ENCODE measurements around the gene ARID1B. TPM values are rescaled to one million over a fixed set of nuclear protein-coding genes. Genes with fewer than 3 reads are reported as not detected.

Gene ARID1B
- 49.2 TPM for total RNA-seq
- long read RNA-seq, full-length matches to known transcripts, result 18 of 42 reads
- long read RNA-seq, partial matches to known transcripts, result 22 of 42 reads
- long read RNA-seq, other reads (novel, unspliced or antisense), result 2 of 42 reads

- intact Hi-C loops (cut with DNase I), result loop anchor here (2.0 to 5.0 kb wide), 2 partner anchors 88 to 215 kb away; no protein-coding TSS in a partner anchor
- DNase-seq, result peak; percentile 91
These were observed at the start of gene ARID1B for GRCh38 chr6:156776840-156777576. TSS of gene ARID1B (plus strand) at chr6:156777378. CDS start at chr6:156777681, 303 bp downstream.

GRCh38 chr6:156727715-156728385, 49.3 kb upstream of the ARID1B start:
- intact Hi-C loops (cut with DNase I), result no loop called here
- ATAC-seq (ENCODE audit: poor library complexity), result no peak

More at GRCh38 chr6:156776840-156777576, at the start of gene ARID1B:
- ATAC-seq (ENCODE audit: poor library complexity), result peak; percentile 74

GRCh38 chr6:156729248-156729647, 47.9 kb upstream of the ARID1B start:
- no peak for ATAC-seq (ENCODE audit: poor library complexity)
- intact Hi-C loops (cut with DNase I), result no loop called here
- no peak for DNase-seq

More at GRCh38 chr6:156727715-156728385, 49.3 kb upstream of the ARID1B start:
- DNase-seq, result no peak

GRCh38 chr6:156731396-156731795, 45.8 kb upstream of the ARID1B start:
- no peak for DNase-seq
- intact Hi-C loops (cut with DNase I), result no loop called here
- no peak for ATAC-seq (ENCODE audit: poor library complexity)

GRCh38 chr6:156735751-156736150, 41.4 kb upstream of the ARID1B start:
- intact Hi-C loops (cut with DNase I), result no loop called here
- DNase-seq, result no peak
- ATAC-seq (ENCODE audit: poor library complexity), result no peak

DNA sequence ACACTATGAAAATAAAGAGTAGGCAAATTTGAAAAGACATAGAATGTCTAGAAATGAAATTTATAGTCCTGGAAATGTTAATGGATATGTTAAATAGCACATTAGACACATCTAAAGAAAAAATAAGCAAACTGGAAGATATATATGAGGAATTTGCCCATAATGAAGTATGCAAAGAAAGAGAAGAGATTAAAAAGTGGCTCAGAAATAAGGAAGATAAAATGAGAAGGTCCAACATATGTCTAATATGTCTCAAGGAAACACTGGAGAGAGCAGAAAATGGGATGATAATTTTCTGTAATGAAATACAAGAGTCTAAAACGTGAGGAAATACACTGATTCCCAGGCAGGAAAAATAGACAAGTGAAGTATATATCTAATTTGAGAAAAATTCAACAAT, 36.6 kb upstream of the ARID1B start:
- intact Hi-C loops (cut with DNase I), result no loop called here
- DNase-seq, result no peak
- no peak for ATAC-seq (ENCODE audit: poor library complexity)

- intact Hi-C loops (cut with DNase I), result no loop called here
- DNase-seq, result no peak
These were observed 35.7 kb upstream of the ARID1B start for GRCh38 chr6:156741287-156742073.

GRCh38 chr6:156747715-156748114, 29.5 kb upstream of the ARID1B start:
- intact Hi-C loops (cut with DNase I), result no loop called here
- no peak for ATAC-seq (ENCODE audit: poor library complexity)

More at GRCh38 chr6:156741287-156742073, 35.7 kb upstream of the ARID1B start:
- no peak for ATAC-seq (ENCODE audit: poor library complexity)

GRCh38 chr6:156748504-156748903, 28.7 kb upstream of the ARID1B start:
- intact Hi-C loops (cut with DNase I), result no loop called here
- DNase-seq (no peak), ATAC-seq (ENCODE audit: poor library complexity) (no peak)

More at GRCh38 chr6:156747715-156748114, 29.5 kb upstream of the ARID1B start:
- no peak for DNase-seq

DNA sequence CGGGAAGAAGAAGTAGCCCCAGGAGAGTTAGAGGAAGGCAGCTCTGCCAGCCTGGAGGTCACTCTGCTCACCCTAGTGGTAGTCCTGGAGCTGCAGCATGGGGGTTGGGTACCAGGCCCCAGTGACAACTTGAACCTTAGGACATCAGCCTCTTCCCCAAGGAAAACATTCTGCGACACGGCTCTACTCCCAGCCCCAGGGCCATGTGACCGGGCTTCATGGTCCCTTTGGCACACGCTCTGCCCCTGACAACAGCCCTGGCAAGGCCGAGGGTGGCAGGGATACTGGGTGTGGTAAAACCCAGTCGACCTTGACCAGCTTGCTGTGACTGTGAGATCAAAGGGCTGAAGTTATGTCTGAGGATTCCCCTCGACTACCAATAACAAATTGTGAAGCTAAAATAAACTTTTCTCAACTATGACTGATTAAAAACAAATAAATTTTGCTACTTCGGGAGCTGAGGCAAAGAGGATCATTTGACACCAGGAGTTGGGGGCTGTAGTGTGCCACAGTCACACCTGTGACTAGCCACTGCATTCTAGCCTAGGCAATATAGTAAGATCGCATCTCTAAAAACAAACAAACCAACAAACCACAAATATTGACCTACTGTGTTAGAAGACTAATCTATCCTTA, 24.4 kb upstream of the ARID1B start:
- ATAC-seq (ENCODE audit: poor library complexity) (peak; percentile 69), DNase-seq (no peak)
- intact Hi-C loops (cut with DNase I), result no loop called here

GRCh38 chr6:156756630-156757610, 20.3 kb upstream of the ARID1B start:
- intact Hi-C loops (cut with DNase I), result no loop called here
- DNase-seq, result no peak
- ATAC-seq (ENCODE audit: poor library complexity), result no peak

GRCh38 chr6:156757849-156758248, 19.3 kb upstream of the ARID1B start:
- DNase-seq, result no peak
- intact Hi-C loops (cut with DNase I), result no loop called here
- ATAC-seq (ENCODE audit: poor library complexity), result no peak

DNA sequence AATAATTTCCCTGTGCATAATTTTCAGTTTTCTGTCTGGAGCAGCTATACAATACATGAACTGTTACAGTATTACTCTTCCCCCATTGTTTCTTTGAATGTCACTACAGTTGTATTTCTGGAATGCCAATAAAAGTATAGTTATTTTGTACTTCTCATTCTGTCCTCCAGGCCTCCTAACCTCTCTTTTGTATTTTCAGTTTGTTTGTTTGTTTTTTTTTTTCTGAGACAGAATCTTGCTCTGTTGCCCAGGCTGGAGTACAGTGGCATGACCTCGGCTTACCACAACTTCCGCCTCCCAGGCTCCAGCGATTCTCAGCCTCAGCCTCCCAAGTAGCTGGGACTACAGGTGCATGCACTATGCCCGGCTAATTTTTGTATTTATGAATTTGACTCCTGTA, 16.8 kb upstream of the ARID1B start:
- no peak for ATAC-seq (ENCODE audit: poor library complexity)
- intact Hi-C loops (cut with DNase I), result no loop called here
- no peak for DNase-seq

GRCh38 chr6:156762547-156762946, 14.6 kb upstream of the ARID1B start:
- intact Hi-C loops (cut with DNase I), result no loop called here
- no peak for DNase-seq
- ATAC-seq (ENCODE audit: poor library complexity), result no peak

- DNase-seq, result no peak
- intact Hi-C loops (cut with DNase I), result no loop called here
- ATAC-seq (ENCODE audit: poor library complexity), result no peak
These were observed 12.1 kb upstream of the ARID1B start for GRCh38 chr6:156765117-156765516.

- intact Hi-C loops (cut with DNase I), result no loop called here
- DNase-seq (no peak), ATAC-seq (ENCODE audit: poor library complexity) (no peak)
These were observed 9.3 kb upstream of the ARID1B start for GRCh38 chr6:156767603-156768467.

GRCh38 chr6:156771047-156771446, 6.1 kb upstream of the ARID1B start:
- intact Hi-C loops (cut with DNase I), result no loop called here
- DNase-seq (no peak), ATAC-seq (ENCODE audit: poor library complexity) (no peak)

Data from Right ventricle myocardium superior (tissue), 1 donor.